NOMO-1 treated with dmso at 0.1 percent for 144 hours (cell line): ENCODE measurements around the gene STRAP.
"Not testable (repeated sequence)": the region's sequence is repeated elsewhere in the genome, so short reads cannot be mapped to it uniquely, and the experiment has no call there.

Experiments
- DNase-seq: peaks from one replicate; lab custom pipeline; 2025; ENCODE audit not compliant: unreplicated experiment; lab: John Stamatoyannopoulos, UW

Gene STRAP

GRCh38 chr12:15919418-15919817 lies 37.2 kb downstream of the STRAP start:
- DNase-seq, result no peak

DNA sequence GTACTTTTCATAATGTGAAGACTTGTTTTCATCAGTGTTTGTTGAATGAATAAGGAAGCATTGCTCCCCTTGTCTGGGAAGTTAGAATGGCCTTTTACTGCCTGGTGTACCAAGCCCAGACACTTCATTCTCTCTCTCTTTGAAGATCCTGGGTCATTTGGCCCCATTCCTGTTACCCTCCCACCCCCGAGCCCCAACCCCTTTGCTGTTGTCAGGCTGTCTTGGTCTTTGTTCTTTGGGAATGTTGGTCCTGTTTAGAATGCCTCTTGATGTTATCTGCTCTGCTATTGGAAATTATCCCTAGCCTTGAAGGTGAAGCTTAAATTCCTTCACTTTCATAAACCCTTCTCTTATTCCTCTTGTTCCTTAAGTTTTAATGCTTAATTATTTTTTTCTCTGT lies 42.8 kb downstream of the STRAP start:
- DNase-seq, result no peak

GRCh38 chr12:15928346-15928745 lies 46.2 kb downstream of the STRAP start:
- no peak for DNase-seq

DNA sequence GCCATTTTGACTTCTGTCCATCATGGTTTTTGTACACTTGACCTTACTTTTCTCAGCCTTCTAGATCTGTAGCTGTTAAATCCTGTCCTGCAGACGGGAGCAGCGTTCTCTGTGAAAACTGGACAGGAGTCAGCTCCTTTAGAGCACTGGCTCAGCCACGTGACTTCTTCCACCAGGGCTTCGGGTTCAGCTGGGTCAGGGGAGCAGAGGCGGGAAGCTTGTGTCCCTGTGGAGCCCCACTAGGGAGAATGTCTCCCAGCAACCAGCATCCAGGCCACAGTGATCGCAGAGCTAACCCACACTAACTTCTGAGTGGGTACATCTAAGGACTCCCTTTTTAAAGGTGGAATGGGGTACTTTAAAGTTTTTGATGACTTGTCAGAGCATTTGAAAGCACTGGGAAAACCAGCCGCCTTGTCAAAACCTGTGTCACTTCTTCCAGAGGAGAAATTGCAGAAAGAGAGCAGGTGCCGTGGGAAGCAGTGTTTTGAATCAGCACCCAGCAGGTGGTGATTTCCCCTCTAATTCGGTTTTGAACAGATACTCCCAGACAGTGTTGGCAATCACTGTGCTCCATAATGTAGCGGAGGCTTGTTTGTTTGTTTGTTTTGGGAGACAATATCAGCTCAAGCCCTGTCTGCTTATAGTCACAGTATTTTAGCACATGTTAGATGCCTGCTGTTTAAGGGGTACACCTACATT lies 46.8 kb downstream of the STRAP start:
- no peak for DNase-seq

GRCh38 chr12:15931590-15932053 lies 49.4 kb downstream of the STRAP start:
- no peak for DNase-seq

- DNase-seq, result no peak
These were observed 50.1 kb downstream of the STRAP start for GRCh38 chr12:15932327-15932726.

DNA sequence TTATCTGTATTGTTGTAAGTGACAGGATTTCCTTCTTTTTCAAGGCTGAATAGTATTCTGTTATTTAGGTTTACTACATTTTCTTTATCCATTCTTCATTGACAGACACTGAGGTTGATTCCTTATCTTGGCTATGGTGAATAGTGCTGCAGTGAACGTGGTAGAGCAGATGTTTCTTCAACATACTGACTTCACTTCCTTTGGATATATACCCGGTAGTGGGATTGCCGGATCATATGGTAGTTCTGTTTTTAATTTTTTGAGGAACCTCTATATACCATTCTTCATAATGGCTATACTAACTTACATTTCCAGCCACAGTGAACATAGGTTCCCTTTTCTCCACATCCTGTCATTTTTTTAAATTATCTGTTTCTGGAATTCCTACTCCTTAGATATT lies 50.8 kb downstream of the STRAP start:
- DNase-seq, result no peak

GRCh38 chr12:15933751-15934150 lies 51.6 kb downstream of the STRAP start:
- no peak for DNase-seq

- no peak for DNase-seq
These were observed 54.6 kb downstream of the STRAP start for GRCh38 chr12:15936751-15937150.

- DNase-seq, result no peak
These were observed 55.7 kb downstream of the STRAP start for GRCh38 chr12:15937902-15938301.

- DNase-seq, result peak; percentile 43
These were observed 56.9 kb downstream of the STRAP start for GRCh38 chr12:15939111-15939510.

DNA sequence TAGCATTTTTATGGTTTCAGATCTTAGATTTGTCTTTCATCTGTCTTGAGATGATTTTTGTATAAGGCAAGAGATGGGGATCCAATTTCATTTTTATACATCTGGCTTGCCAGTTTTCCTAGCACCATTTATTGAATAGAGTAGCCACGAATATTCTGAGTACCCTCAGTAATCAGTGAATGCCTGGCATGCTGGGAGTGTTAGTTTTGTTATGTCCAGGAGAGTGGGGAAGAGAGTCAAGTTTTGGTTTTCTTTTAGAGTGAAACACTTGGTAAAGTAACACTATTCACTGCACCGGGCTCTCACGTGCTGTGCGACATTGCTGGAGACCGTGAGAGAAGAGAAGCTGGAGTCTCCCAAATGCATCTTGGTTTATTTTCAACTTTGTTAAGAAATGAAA lies 60.3 kb downstream of the STRAP start:
- DNase-seq, result no peak

DNA sequence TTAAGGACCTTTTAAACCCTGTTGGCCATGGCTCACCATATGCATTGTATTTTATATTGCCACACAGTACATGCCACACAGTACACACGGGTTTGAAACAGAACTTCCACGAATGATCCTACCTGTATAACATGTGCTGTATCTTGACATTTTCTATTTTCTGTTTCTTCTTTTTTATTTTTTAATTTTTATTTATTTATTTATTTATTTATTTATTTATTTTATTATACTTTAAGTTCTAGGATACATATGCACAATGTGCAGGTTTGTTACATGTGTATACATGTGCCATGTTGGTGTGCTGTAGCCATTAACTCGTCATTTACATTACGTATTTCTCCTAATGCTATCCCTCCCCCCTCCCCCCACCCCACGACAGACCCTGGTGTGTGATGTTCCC lies 61.3 kb downstream of the STRAP start:
- DNase-seq, result not testable (repeated sequence)

- not testable (repeated sequence) for DNase-seq
These were observed 66.3 kb downstream of the STRAP start for GRCh38 chr12:15948461-15948860.
